HG03108 (cell line): ENCODE measurements around the gene CCDC71.
A peak's percentile ranks its signal among the peaks of the same experiment; 100 is the strongest.

Experiments
- ATAC-seq: cut with Tn5 transposase; IDR thresholded peaks from one replicate; pipeline ENCODE4 v1.9.1; 2021; ENCODE audit warnings: moderate library complexity; ENCODE audit not compliant: unreplicated experiment

Gene CCDC71

GRCh38 chr3:49132073-49132436 is 34.1 kb downstream of the CCDC71 start:
- no peak for ATAC-seq

- ATAC-seq: no peak
Observed at GRCh38 chr3:49131576-49131975, 34.6 kb downstream of the CCDC71 start.

- no peak for ATAC-seq
Observed at GRCh38 chr3:49131040-49131439, 35.1 kb downstream of the CCDC71 start.

- no peak for ATAC-seq
Observed at GRCh38 chr3:49124991-49125670, 41.0 kb downstream of the CCDC71 start.

- ATAC-seq: no peak
Observed at GRCh38 chr3:49124203-49124602, 41.9 kb downstream of the CCDC71 start.

DNA sequence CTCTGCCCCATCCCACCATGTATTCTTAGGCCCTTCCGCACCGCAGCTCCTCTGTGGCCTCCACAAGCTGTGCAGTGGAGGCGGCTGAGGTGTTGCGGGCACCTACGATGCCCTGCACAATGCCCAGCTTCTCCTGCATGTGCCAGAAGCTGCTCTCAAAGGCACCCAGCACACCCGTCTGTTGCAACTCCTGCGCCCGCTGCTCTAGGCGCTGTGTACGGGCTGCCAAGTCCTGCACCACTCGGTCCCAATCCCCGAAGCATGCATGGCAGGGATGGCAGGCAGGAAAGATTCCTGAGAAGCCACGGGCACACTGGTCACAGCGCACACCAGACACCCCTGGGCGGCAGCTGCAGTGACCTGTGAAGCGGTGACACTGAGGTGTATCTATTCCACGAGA is 42.4 kb downstream of the CCDC71 start:
- ATAC-seq: no peak

GRCh38 chr3:49122886-49123545 is 43.1 kb downstream of the CCDC71 start:
- no peak for ATAC-seq

GRCh38 chr3:49122451-49122850 is 43.7 kb downstream of the CCDC71 start:
- no peak for ATAC-seq

- no peak for ATAC-seq
Observed at GRCh38 chr3:49122022-49122421, 44.1 kb downstream of the CCDC71 start.

DNA sequence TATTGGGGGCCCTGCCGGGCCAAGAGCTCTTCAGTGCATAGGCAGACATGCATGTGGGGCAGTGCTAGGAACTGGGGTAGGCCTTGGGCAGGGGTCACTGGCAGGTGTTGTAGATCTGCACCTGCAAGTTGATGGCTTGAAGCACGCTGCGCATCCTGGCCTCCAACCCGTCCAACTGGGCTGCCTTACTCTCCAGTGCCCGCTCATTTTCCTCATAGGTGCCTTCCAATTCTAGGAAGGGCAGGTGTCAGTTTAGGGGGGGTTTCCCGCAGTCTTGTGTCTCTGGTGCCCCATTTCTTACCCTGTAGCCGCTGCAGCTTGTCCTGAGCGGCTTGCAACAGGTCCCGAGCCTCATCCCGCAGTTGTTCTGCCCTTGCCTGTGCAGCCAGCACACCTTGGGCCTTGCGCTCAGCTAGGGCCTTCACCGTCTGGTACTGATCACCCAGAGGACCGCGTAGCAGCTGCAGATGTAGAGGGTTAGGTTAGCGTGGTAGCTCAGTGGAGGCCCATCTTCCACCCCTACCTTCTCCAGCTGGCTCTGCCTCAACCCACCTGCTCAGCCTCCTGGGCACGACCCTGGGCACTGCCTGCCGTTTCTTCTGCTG is 44.9 kb downstream of the CCDC71 start:
- ATAC-seq: no peak

DNA sequence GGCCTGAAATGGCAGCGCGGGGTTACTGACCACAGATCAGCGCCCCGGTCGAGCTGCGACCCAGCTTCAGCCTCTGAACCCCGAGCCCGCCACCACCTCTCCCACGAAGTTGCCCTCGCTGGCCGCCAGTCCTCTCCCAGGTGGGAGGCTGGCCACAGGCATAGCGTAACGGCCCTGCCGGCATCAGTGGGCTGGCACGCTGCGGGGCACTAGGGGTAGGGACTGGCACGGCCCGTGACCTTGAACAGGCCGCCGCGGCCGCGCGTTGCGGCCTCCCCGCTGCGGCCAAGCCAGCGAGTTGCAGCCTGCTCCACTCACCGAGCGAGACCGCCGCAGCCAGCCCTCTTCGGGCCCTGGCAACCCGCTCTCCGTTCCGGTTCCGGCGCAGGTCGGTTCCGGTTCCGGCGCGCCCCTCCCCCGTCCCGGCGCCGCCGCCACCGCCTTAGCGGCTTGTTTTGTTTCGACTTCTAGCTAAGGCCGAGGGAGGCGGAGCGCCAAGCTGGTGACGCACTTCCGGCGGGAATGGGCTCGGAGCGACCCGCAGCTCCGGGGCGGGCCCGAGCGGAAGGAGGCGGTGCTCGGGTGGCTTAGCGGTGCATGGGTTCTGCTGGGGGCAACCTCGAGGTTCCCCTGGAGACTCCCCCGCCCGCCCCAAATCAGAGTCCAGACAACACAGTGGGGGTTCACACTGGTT is 45.5 kb downstream of the CCDC71 start, which contains the start of gene USP19:
Gene USP19 (minus strand): TSS at position 386 of the 694 bp plus-strand sequence. CDS start 1,678 bp downstream, outside the sequence.
- ATAC-seq: peak; percentile 87

GRCh38 chr3:49120096-49120437 is 46.1 kb downstream of the CCDC71 start:
- ATAC-seq: no peak

- no peak for ATAC-seq
Observed at GRCh38 chr3:49119439-49119838, 46.7 kb downstream of the CCDC71 start.

DNA sequence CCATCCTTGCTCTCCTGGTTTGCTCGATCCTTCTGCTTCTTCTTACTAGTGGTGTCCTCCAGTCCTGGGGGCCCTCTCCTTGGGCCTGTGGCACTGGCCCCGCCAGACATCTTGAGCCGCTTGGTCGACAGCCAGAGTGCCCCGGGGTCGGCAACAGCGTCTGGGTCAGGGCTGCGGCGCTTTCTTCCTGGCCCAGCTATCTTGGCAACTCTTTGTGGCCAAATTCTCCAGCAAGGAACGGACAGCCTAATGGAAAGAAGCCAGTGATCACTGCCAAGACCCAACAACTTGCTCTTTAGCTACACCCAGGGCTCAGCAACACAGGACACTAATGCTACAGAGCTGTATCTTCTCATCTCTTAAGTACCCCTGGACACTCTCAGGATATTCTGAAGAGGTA is 47.1 kb downstream of the CCDC71 start:
- ATAC-seq: no peak
